ENCODE data around the gene HMGXB3.
"Not testable (repeated sequence)": the region's sequence is repeated elsewhere in the genome, so short reads cannot be mapped to it uniquely, and the experiment has no call there.

The HMGXB3 gene

GRCh38 chr5:150068961-150069645, 68.6 kb downstream of the HMGXB3 start:
- DNase-seq = no peak

DNA sequence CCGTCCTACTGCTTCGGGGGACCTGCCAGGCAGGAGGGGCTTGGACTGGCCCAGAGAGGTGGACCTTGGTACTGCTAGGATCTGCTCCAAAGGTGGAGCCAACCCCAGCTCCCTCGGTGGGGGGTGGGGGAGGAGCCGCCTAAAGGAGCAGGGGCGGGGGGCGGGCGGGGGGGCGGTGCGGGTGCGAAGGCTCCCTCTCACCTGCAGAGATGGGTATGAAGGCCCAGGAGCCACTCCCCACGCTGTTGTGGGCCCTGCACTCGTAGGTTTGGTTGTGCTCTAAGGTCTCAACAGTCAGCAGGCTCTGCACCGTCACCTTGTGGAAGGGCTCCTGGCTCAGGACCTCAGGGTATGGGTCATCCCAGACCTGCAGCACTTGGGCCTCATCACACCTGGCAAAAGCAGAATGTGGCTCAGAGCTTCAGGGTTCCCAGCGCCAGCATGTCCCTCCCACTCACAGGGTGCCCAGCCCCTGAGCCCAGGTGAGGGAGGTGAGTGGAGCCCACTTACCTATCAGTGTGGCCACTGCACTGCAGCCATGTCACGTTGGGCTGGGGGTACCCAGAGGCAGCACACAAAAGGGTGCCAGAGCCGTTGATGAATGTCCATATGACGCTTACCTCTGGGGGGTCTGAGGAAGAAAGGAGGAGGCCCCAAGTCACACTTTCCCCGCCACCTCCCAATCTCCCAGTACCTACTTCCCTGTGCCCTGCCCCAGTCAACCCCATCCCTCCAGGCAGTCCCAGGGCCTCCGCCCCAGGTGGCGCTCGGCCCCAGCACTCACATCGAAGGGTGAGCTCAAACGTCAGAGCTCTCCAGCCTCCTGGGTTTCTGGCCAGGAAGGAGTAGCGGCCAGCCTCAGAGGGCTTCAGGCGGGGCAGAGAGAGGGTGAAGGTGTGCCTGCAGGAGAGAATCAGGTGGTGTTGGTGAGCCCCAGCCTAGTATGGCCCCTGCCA, 69.4 kb downstream of the HMGXB3 start:
- DNase-seq = no peak

- no peak for DNase-seq
These were observed 70.3 kb downstream of the HMGXB3 start for GRCh38 chr5:150070821-150071220.

DNA sequence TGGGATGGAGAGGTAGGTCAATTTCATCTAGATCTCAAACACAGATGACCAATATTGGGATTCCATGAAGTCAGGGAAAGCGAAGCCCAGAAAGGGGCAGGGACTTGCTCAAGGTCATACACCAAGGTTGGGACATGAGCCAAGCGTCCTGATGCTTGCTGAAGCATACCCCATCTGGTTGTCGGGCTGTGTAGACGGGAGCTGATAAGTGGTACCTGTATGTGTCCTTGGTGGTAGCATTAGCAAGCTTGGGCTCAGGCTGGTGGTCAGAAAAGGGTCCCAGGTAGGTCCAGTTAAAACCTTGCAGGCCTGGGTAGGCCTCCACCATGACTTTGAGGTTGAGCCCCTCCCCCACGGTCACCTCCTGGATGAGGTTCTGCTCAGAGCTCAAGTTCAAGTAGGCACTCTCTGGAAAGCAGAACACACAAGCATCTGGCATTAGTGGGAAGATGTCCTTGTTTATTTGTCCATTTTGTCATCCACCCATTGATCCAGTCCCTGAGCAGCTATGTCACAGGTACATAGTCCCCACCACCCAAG, 72.6 kb downstream of the HMGXB3 start:
- DNase-seq = no peak

DNA sequence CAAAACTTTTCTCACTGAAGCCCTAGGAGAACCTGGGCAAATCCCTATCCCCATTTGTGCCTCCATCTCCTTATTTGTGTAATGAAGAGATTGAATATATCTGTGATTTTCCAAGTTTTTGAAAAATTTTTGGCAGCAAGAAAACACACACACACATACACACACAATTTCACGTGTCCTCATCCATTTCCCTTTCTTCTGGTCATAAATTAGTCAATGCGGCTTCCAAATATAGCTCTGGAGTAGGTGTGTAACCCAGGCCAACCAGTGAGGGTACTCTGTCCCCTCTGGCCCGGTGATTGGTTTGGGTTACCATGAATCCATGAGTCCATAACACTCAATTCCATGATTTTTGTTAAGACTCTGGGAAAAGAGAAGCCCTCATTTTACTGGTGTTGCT, 73.1 kb downstream of the HMGXB3 start:
- no peak for DNase-seq

DNA sequence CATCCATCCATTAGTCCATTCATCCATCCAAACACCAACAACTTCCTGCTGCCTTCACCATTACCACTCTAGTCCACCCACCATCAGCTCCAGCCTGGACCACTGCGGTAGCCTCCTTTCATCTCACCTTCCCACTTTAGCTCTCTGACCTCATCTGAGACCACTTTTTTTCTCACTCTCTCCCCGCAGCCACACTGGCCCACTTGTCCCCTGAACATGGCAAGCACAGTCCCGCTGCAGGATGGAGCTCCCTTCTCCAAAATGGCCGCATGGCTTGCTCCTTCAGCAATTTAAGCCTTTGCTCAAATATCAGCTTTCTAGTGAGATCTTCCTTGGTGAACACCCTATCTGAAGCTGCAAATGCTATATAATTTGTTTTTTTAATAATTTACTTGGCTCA, 74.7 kb downstream of the HMGXB3 start:
- no peak for DNase-seq

- no peak for DNase-seq
These were observed 75.3 kb downstream of the HMGXB3 start for GRCh38 chr5:150075806-150076205.

DNA sequence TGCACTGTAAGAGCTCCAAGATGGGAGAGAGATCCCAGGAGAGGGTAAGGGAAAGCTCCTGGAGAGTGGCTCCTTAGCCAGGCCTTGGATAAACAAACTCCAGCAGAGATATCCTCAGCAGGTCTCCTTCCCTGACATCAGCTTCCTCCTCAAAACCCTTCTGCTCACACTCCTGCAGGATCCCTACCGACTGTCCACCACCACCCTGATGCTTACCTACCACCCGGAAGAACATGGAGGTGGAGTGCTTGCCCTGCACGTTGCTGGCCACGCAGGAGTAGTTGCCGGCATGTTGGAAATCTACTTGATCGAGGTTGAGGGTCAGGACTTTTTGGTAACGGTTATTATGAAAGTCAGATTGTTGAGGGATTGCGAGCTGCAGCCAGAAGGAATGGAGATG, 76.5 kb downstream of the HMGXB3 start:
- DNase-seq = no peak

- DNase-seq = no peak
These were observed 77.7 kb downstream of the HMGXB3 start for GRCh38 chr5:150077996-150078801.

DNA sequence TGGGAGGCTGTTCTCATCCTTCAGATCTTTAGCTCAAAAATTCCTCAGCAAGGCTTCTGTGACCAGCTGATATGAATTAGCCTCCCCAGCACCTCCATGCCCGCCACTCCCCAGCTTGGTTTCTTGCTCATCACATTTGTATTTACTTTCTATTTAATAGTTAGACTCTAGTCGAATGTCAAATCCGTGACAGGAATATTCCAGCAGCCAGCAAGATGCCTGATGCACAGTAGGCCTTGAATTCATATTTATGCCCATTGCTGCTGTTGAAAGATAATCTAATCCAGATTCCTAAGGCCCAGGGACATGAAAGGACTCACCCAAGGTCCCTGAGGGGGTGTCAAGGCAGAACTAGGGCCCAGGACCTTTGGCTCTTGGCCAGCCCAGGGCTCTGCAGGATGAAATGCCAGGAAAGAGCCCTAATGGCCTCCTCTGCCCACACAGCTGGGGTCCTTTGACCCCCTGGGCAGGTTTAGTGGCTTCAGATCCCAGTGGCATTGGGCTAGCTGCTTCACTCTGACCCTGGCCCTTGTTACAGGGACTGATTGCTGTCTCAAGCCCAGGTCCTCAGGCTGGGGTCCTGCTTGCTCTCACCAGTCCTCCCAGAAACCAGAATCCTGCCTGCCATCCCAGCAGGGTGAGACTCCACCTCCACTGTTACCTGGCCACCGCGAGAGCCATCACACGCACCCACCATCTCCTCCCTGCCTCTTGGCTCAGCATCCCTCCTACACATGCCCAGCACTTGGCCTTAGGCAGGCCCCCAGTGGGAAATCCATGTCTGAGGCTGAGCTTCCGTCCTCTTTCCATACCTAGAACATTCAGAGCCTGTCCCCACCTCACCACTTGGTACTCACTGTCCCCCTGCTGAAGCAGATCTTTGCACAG, 78.5 kb downstream of the HMGXB3 start:
- DNase-seq = no peak

- DNase-seq = no peak
These were observed 79.4 kb downstream of the HMGXB3 start for GRCh38 chr5:150079909-150080461.

DNA sequence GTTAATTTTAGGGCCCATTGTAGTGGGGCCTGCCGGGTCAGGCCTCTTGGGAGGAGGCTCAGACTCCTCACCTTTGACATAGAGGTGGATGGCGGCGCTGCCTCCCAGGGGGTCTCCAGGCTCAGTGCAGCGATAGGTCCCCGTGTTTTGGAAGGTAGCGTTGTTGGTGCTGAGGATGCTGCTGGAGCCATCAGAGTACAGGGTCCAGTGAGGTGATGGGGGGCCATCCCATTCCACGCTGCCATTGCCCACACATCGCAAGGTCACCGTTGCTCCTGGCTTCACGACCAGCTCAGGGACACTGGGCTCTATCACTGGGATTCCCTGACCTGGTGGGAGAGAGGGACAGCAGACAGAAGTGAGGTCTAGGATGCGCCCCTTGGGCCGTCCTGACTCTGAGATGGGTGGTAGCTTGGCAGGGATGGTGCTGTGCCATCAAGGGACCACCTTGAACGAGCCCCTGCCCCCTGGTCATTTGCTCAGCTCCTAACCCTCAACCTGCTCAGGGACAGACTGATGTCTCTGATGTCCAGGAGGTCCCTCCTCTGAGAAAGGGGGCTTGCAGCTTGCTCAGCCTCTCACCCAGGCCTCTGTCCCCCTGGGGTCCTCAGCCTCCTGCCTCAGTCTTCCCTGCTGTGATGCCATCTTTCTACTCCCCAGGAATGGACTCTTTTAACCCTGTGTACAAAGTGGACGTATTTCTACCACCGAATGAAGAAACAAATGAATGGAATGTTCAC, 80.3 kb downstream of the HMGXB3 start:
- no peak for DNase-seq

- DNase-seq = no peak
These were observed 81.2 kb downstream of the HMGXB3 start for GRCh38 chr5:150081541-150082283.

DNA sequence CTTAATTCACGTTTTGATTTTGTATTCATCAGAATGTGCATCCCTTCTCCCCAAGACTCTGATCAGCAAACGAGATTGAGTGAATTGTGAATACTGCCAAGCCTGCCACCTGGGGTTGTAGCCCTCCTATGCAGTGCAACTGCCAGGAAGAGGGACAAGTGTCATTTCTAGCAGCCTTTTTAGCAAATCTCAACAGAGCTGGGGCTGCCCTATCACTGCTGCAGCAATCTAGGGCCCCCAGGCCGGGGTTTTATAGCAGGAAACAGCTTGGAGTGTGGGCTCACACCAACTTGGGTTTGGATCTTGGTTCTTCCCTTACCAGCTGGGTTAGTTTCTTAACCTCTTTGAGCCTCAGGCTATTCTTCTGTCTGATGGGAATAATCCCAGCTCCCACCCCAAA, 81.8 kb downstream of the HMGXB3 start:
- DNase-seq = no peak

DNA sequence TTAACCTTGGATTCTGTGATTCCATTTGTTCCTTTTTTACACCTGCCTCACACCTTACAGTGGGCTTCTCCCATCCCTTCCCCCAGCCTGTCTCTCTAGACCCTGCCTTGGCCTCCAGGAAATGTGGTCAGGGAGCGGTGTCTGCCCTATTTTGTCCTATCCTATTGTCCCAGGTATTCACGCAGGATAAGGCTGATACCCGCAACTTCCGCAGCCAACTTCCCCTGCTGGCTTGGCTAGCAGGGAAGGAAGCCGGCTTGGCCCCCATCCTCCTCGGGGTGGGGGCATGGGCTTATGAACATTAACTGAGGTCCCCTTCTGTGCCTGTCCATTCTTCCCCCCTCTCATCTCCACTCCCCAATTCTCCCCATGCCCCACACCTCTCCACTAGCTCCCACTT, 82.3 kb downstream of the HMGXB3 start:
- no peak for DNase-seq

- not testable (repeated sequence) for DNase-seq
These were observed 84.2 kb downstream of the HMGXB3 start for GRCh38 chr5:150084754-150085153.

DNA sequence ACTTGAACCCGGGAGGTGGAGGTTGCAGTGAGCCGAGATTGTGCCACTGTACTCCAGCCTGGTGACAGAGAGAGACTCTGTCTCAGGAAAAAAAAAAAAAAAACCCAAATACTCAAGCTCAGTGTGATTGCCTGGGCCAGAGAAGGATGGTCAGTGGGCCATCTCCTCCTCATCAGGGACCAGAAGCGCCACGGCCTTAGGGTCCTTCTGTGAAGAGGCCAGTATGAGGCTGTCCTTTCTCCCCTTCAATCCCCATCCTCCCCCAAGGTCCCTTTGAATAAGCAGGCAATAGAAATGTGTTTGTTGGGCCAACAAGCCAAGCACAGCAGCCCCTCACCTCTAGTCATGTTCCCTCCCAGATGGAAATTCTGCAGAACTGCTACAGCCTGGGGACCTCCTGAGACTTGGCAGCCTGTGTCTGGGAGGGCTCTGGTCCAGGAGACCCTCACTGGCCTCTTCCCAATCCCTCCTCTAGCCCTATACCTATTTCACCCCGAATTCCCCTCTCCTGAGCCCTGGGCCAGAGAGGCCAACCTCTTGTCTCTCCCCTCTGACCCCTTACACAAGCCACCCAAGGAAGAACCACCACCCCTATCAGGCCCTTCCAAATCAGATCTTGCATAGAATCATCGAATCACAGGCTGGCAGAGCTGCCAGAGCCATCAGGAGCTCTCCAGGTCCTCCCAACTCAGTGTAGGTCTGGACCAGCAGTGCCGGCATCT, 84.8 kb downstream of the HMGXB3 start:
- no peak for DNase-seq

GRCh38 chr5:150085950-150086715, 85.6 kb downstream of the HMGXB3 start, which contains the start of gene CSF1R:
Gene CSF1R (minus strand): TSS chr5:150086554. CDS start chr5:150086427, 127 bp downstream.
- DNase-seq = no peak
